KOPT-K1 (cell line): ENCODE measurements around the gene CPOX.

ENCODE experiments used
- H3K27ac ChIP-seq: fragments of 200-600 bp; sonication (generic); 2 replicates; pipeline ENCODE4 v1.5.1; 2016; ENCODE audit warnings: antibody characterized with exemption, mild to moderate bottlenecking, low read depth, low read length; ENCODE audit not compliant: poor library complexity, severe bottlenecking
- H3K36me3 ChIP-seq: fragments of 200-600 bp; sonication (generic); 2 replicates; pipeline ENCODE4 v1.5.1; 2017; ENCODE audit warnings: antibody characterized with exemption, mild to moderate bottlenecking, low read length, moderate library complexity; ENCODE audit not compliant: insufficient read depth
- H3K9me3 ChIP-seq: fragments of 200-600 bp; sonication (generic); 2 replicates; pipeline ENCODE4 v1.5.1; 2017; ENCODE audit warnings: antibody characterized with exemption, low read length, mild to moderate bottlenecking; ENCODE audit not compliant: insufficient read depth, poor library complexity, severe bottlenecking

The CPOX gene

GRCh38 chr3:98601180-98601579, 7.8 kb upstream of the CPOX start:
- no peaks in the 10 kb centered on the region for H3K9me3 ChIP-seq
- no peak overlapping the region for H3K27ac ChIP-seq
- H3K36me3 ChIP-seq = no peaks in the 10 kb centered on the region

- no peaks in the 10 kb centered on the region for H3K9me3 ChIP-seq
- no peak overlapping the region for H3K27ac ChIP-seq
- H3K36me3 ChIP-seq = no peaks in the 10 kb centered on the region
Observed at GRCh38 chr3:98600412-98601095, 7.1 kb upstream of the CPOX start.

GRCh38 chr3:98599647-98600411, 6.4 kb upstream of the CPOX start:
- no peaks in the 10 kb centered on the region for H3K36me3 ChIP-seq
- no peaks in the 10 kb centered on the region for H3K9me3 ChIP-seq
- no peak overlapping the region for H3K27ac ChIP-seq

GRCh38 chr3:98598492-98598891, 5.1 kb upstream of the CPOX start:
- no peaks in the 10 kb centered on the region for H3K9me3 ChIP-seq
- no peak overlapping the region for H3K27ac ChIP-seq
- H3K36me3 ChIP-seq = no peaks in the 10 kb centered on the region

- Histone ChIP-seq H3K9me3 (no peaks in the 10 kb centered on the region), H3K27ac (no peak overlapping the region), H3K36me3 (no peaks in the 10 kb centered on the region)
Observed at GRCh38 chr3:98596541-98597500, 3.4 kb upstream of the CPOX start.

GRCh38 chr3:98596087-98596486, 2.7 kb upstream of the CPOX start:
- Histone ChIP-seq H3K36me3 (peaks cover 2% of the 10 kb centered on the region; the same call in 1 of the 2 replicates), H3K9me3 (no peaks in the 10 kb centered on the region)

GRCh38 chr3:98594628-98595324, 1.4 kb upstream of the CPOX start:
- Histone ChIP-seq H3K9me3 (no peaks in the 10 kb centered on the region), H3K27ac (no peak overlapping the region), H3K36me3 (peaks cover 15% of the 10 kb centered on the region)

More at GRCh38 chr3:98596087-98596486, 2.7 kb upstream of the CPOX start:
- no peak overlapping the region for H3K27ac ChIP-seq

- H3K36me3 ChIP-seq = peaks cover 38% of the 10 kb centered on the region
- peak overlapping the region; percentile 40 for H3K27ac ChIP-seq
- H3K9me3 ChIP-seq = no peaks in the 10 kb centered on the region
Observed at GRCh38 chr3:98592345-98592935, 971 bp downstream of the CPOX start.

- H3K9me3 ChIP-seq = no peaks in the 10 kb centered on the region
- H3K36me3 ChIP-seq = peaks cover 67% of the 10 kb centered on the region
- no peak overlapping the region for H3K27ac ChIP-seq
Observed at GRCh38 chr3:98589331-98590036, 3.9 kb downstream of the CPOX start.

GRCh38 chr3:98588065-98588464, 5.3 kb downstream of the CPOX start:
- H3K36me3 ChIP-seq = peaks cover 78% of the 10 kb centered on the region
- no peak overlapping the region for H3K27ac ChIP-seq
- no peaks in the 10 kb centered on the region for H3K9me3 ChIP-seq

GRCh38 chr3:98587654-98588053, 5.8 kb downstream of the CPOX start:
- H3K27ac ChIP-seq = no peak overlapping the region
- H3K9me3 ChIP-seq = no peaks in the 10 kb centered on the region
- H3K36me3 ChIP-seq = peaks cover 78% of the 10 kb centered on the region

GRCh38 chr3:98584547-98584946, 8.9 kb downstream of the CPOX start:
- no peak overlapping the region for H3K27ac ChIP-seq
- H3K9me3 ChIP-seq = no peaks in the 10 kb centered on the region
- H3K36me3 ChIP-seq = peaks cover 87% of the 10 kb centered on the region

- Histone ChIP-seq H3K27ac (no peak overlapping the region), H3K9me3 (no peaks in the 10 kb centered on the region), H3K36me3 (peaks cover 86% of the 10 kb centered on the region)
Observed at GRCh38 chr3:98583766-98584165, 9.6 kb downstream of the CPOX start.

GRCh38 chr3:98582042-98582441, 11.4 kb downstream of the CPOX start:
- Histone ChIP-seq H3K9me3 (no peaks in the 10 kb centered on the region), H3K36me3 (peaks cover 86% of the 10 kb centered on the region), H3K27ac (no peak overlapping the region)
